ENCODE data around the gene KRTAP5-3.
A peak's percentile ranks its signal among the peaks of the same experiment; 100 is the strongest.
"Not testable (repeated sequence)": the region's sequence is repeated elsewhere in the genome, so short reads cannot be mapped to it uniquely, and the experiment has no call there.

Gene KRTAP5-3

GRCh38 chr11:1600626-1601025, 7.6 kb downstream of the KRTAP5-3 start:
- no peak overlapping the region for H3K4me3 ChIP-seq (ENCODE audit: low read depth, low read length)
- no peak for DNase-seq (ENCODE audit: low read depth)
- TF ChIP-seq CTCF (IDR thresholded peaks at IDR 0.05; ENCODE audit: control insufficient read depth, extremely low read depth, insufficient read depth): no peak

DNA sequence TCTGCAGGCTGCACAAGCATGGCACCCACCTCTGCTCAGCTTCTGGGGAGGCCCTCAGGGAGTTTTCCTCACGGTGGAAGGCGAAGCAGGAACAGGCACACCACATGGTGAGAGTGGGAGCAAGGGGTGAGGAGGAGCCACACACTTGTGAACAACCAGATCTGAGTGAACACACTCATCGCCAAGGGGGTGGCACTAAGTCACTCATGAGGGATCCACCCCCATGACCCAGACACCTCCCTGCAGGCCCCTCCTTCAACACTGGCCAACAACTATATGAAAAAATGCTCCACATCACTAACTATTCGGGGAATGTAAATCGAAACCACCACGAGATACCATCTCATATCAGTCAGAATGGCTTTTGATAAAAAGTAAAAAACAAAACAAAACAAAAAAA, 9.4 kb downstream of the KRTAP5-3 start:
- DNase-seq (ENCODE audit: low read depth): no peak
- no peak overlapping the region for H3K4me3 ChIP-seq (ENCODE audit: low read depth, low read length)
- no peak for TF ChIP-seq CTCF (IDR thresholded peaks at IDR 0.05; ENCODE audit: control insufficient read depth, extremely low read depth, insufficient read depth)

DNA sequence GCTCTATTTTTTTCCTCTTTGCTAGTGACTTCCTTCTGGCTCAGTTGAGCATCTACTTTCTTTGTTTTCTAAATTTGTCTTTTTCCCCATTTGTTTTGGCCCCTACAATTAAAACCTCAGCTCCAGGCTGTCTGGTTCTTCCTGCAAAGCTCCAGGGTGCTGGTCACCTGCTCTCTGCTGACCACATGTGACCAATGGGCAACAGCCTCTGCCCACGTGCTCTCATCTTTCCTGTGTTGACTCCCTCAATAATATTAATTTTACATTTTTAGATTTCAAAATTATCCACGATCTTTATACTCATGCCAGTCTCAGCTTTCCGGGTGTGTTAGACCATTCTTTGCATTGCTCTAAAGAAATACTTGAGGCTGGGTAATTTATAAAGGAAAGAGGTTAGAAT, 9.9 kb downstream of the KRTAP5-3 start:
- DNase-seq (ENCODE audit: low read depth); H3K4me3 ChIP-seq (ENCODE audit: low read depth, low read length): not testable (repeated sequence)

GRCh38 chr11:1597994-1598380, 10.3 kb downstream of the KRTAP5-3 start, which contains the start of gene KRTAP5-2:
KRTAP5-2 (minus strand) TSS chr11:1598294; CDS start chr11:1598250, 44 bp downstream.
- no peak for DNase-seq (ENCODE audit: low read depth)
- no peak within 1 kb of the TSS for H3K4me3 ChIP-seq (ENCODE audit: low read depth, low read length)
- TF ChIP-seq CTCF (IDR thresholded peaks at IDR 0.05; ENCODE audit: control insufficient read depth, extremely low read depth, insufficient read depth): no peak

DNA sequence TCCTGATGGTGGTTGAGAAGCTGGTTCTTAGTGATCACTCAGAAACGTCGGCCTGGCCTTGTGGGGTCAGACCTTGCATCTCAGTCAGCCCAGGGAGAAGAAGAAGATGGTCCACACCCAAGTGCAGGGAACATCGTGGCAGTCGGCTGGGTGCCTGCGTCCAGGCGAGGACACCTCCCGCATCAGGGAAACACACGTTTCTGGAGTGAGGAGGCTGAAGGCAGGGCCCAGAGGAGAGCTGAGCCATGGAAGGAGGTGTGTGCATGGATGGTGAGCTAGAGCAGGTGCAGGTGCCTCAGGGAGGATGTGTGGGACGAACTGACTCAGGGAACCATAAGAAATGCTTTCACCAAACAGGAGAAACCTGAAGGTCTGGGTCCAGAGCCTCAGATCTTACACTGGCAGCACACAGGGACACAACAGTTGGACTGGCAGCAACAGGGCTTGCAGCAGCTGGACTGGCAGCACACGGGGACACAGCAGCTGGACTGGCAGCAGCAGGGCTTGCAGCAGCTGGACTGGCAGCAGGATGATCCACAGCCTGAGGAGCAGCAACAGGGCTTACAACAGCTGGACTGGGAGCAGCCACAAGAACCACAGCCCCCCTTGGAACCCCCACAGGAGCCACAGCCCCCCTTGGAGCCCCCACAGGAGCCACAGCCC, 10.8 kb downstream of the KRTAP5-3 start:
- DNase-seq (ENCODE audit: low read depth): no peak
- TF ChIP-seq CTCF (IDR thresholded peaks at IDR 0.05; ENCODE audit: control insufficient read depth, extremely low read depth, insufficient read depth): no peak

DNA sequence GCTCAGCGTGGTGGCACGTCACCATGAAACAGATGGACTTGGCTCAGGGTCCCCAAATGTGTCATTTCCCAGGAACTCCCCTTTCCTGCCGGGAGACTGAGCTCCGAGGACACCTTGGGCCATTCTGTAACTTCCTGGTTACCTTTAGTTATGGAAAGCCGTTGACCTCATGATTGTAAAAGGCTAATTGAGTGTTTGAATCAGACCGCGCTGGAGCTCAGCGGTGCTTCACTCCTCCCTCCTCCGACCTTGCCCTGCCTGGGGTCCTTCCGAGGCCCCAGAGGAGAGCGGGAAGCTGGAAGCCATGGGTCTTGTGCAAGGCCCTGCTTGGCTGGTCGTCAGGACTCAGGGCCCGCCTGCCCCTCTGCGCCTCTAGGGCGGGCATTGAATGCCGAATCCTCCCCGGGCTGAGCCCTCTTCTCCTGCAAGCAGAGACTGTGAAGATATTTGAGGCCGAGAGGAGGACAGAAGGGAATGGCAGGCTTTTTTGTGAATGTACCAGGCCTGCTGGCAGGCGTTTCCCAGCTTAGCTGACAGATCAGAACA, 11.6 kb downstream of the KRTAP5-3 start:
- not testable (repeated sequence) for H3K4me3 ChIP-seq (ENCODE audit: low read depth, low read length); DNase-seq (ENCODE audit: low read depth)

More for the DNA sequence above, 10.8 kb downstream of the KRTAP5-3 start:
- H3K4me3 ChIP-seq (ENCODE audit: low read depth, low read length): no peak overlapping the region

DNA sequence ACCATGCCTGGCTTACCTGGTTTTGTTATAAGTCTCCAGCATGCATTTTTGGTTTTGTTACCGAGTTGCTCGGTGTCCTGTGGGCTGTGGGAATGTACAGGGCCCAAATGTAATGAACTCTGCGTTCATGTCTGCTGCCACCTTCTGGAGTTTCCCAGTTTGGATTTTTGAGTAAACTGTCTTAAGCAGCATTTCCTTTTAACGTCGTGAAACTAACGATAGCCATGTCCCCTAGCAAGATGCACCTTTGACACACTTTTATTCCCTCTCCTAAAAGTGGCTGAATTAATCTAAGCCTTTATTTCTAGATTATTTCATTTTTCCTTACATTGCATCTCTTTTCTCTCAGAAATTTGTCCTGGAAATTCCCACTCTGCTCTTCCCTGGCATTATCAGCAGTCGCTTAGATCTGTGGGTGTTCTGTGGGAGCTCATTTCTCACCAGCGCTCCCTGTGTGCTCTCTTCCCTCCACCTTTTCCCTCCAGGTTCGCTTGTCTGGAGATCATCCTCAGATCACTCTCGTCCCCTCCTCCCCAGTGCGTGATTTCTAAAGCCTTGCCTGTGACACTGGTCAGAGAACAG, 12.2 kb downstream of the KRTAP5-3 start:
- DNase-seq (ENCODE audit: low read depth); H3K4me3 ChIP-seq (ENCODE audit: low read depth, low read length): not testable (repeated sequence)
- peak; percentile 13; the same call in 1 of the 2 replicates for TF ChIP-seq CTCF (IDR thresholded peaks at IDR 0.05; ENCODE audit: control insufficient read depth, extremely low read depth, insufficient read depth)

DNA sequence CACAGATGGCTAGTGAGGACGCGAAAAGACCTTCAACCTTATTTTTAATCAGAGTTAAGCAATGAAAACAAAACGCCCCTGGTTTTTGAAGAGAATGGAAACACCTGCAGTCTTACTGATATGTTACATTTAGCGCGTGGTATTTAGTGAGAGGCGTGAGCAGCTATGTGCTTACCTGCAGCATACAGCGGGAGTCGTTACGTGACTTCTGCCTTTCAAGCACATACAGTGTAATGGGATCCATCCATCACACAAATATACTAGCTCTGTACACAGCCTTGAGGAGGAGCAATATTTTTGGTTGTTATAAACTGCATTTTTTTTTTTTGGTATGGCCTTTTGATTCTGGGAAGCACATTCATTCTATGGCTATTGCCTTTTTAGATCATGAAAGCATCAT, 15.6 kb downstream of the KRTAP5-3 start:
- H3K4me3 ChIP-seq (ENCODE audit: low read depth, low read length): no peak overlapping the region
- TF ChIP-seq CTCF (IDR thresholded peaks at IDR 0.05; ENCODE audit: control insufficient read depth, extremely low read depth, insufficient read depth): no peak
- DNase-seq (ENCODE audit: low read depth): no peak

Data from LNCaP clone FGC (cell line).